Naive thymus-derived CD4-positive, alpha-beta T cell (primary cell): ENCODE results near the gene SLAMF9. TPM values are rescaled to one million over a fixed set of nuclear protein-coding genes. Genes with fewer than 3 reads are reported as not detected.

Source experiments
- ATAC-seq: fragments of 150-1000 bp; cut with Tn5 transposase; 2 replicates; pipeline ENCODE4 v1.10.0; 2021; ENCODE audit warnings: mild to moderate bottlenecking, moderate library complexity
- CTCF ChIA-PET: fragments of 350-600 bp; sonication (Branson Sonifier 250); formaldehyde crosslinking; loops from one replicate; lab custom pipeline; 2021; ENCODE audit warnings: antibody characterized with exemption; lab: Charles Lee
- POLR2A ChIA-PET: fragments of 350-600 bp; sonication (Branson Sonifier 250); formaldehyde crosslinking; loops from one replicate; lab custom pipeline; 2021; ENCODE audit warnings: antibody characterized with exemption, inconsistent platforms; lab: Charles Lee
- DNase-seq, 9 donors: peaks; one replicate each; pipeline versions ENCODE4 v3.0.0 to v3.0.0-alpha.2; 2020 to 2022; ENCODE audit warnings: mixed read lengths in 1 of 9
- H3K27ac ChIP-seq: one replicate; pipeline ENCODE4 v1.7.0; 2013; ENCODE audit warnings: mild to moderate bottlenecking, low read depth, low read length, moderate library complexity
- H3K27me3 ChIP-seq, 2 donors: one replicate each; pipeline ENCODE4 v1.7.0; 2013; ENCODE audit warnings: low read length in 2 of 2, mild to moderate bottlenecking in 2 of 2, moderate library complexity in 2 of 2; ENCODE audit not compliant: control insufficient read depth in 2 of 2, insufficient read depth in 2 of 2
- H3K36me3 ChIP-seq, 3 experiments: 1 replicate in 2 of 3; 2 replicates in 1 of 3; pipeline ENCODE4 v1.7.0; 2013; ENCODE audit warnings: low read length in 3 of 3, mild to moderate bottlenecking in 3 of 3, moderate library complexity in 1 of 3; ENCODE audit not compliant: insufficient read depth in 3 of 3, control insufficient read depth in 2 of 3
- H3K4me1 ChIP-seq, 2 donors: one replicate each; pipeline ENCODE4 v1.7.0; 2013; ENCODE audit warnings: low read length in 2 of 2, mild to moderate bottlenecking in 2 of 2, moderate library complexity in 1 of 2; ENCODE audit not compliant: control insufficient read depth in 2 of 2, insufficient read depth in 2 of 2
- H3K4me3 ChIP-seq: 2 replicates; pipeline ENCODE4 v1.7.0; 2013; ENCODE audit warnings: mild to moderate bottlenecking, low read length
- H3K9me3 ChIP-seq, 3 experiments: 1 replicate in 2 of 3; 2 replicates in 1 of 3; pipeline ENCODE4 v1.7.0; 2013; ENCODE audit warnings: low read length in 3 of 3; ENCODE audit not compliant: control insufficient read depth in 2 of 3
- H3K27ac Mint-ChIP-seq, 9 donors: one replicate each; pipeline ENCODE4 v1.8.0; 2020 to 2022; ENCODE audit warnings: mixed read lengths in 9 of 9, mild to moderate bottlenecking in 8 of 9, moderate library complexity in 5 of 9, inconsistent platforms in 2 of 9
- H3K27me3 Mint-ChIP-seq, 5 donors: one replicate each; pipeline ENCODE4 v1.8.0; 2021 to 2022; ENCODE audit warnings: mixed read lengths in 5 of 5, mild to moderate bottlenecking in 1 of 5
- H3K36me3 Mint-ChIP-seq, 5 donors: one replicate each; pipeline ENCODE4 v1.8.0; 2020 to 2022; ENCODE audit warnings: mixed read lengths in 5 of 5, mild to moderate bottlenecking in 3 of 5, inconsistent platforms in 1 of 5
- H3K4me1 Mint-ChIP-seq, 7 donors: one replicate each; pipeline ENCODE4 v1.8.0; 2020 to 2022; ENCODE audit warnings: mixed read lengths in 7 of 7, mild to moderate bottlenecking in 3 of 7, inconsistent platforms in 1 of 7
- H3K4me3 Mint-ChIP-seq, 10 donors: one replicate each; pipeline ENCODE4 v1.8.0; 2020 to 2022; ENCODE audit warnings: mild to moderate bottlenecking in 10 of 10, mixed read lengths in 10 of 10, moderate library complexity in 6 of 10, inconsistent platforms in 2 of 10
- H3K9me3 Mint-ChIP-seq, 11 donors: one replicate each; pipeline ENCODE4 v1.8.0; 2020 to 2022; ENCODE audit warnings: mixed read lengths in 11 of 11, mild to moderate bottlenecking in 4 of 11, inconsistent platforms in 1 of 11, moderate library complexity in 1 of 11
- intact Hi-C, 2 donors: fragments of 100-400 bp; cut with micrococcal nuclease; formaldehyde crosslinking; loops; one replicate each; pipeline ENCODE4 v1.15.1; 2023
- polyA plus RNA-seq, 2 donors: library from polyadenylated mRNA; unstranded; fragments of 300-500 nt; fragmentation: Illumina TruSeq; gene quantifications; one replicate each; pipeline ENCODE4 v1.2.3, GENCODE V29; 2021
- total RNA-seq, 6 experiments: library from RNA in 5 of 6; stranded (reverse) in 5 of 6; gene quantifications; 1 replicate in 5 of 6; 2 replicates in 1 of 6; pipeline ENCODE4 v1.2.3 and lab custom pipeline; 2021 to 2026

Gene SLAMF9
- total and polyA plus RNA-seq, 7 experiments from 2014 or later: not detected

DNA sequence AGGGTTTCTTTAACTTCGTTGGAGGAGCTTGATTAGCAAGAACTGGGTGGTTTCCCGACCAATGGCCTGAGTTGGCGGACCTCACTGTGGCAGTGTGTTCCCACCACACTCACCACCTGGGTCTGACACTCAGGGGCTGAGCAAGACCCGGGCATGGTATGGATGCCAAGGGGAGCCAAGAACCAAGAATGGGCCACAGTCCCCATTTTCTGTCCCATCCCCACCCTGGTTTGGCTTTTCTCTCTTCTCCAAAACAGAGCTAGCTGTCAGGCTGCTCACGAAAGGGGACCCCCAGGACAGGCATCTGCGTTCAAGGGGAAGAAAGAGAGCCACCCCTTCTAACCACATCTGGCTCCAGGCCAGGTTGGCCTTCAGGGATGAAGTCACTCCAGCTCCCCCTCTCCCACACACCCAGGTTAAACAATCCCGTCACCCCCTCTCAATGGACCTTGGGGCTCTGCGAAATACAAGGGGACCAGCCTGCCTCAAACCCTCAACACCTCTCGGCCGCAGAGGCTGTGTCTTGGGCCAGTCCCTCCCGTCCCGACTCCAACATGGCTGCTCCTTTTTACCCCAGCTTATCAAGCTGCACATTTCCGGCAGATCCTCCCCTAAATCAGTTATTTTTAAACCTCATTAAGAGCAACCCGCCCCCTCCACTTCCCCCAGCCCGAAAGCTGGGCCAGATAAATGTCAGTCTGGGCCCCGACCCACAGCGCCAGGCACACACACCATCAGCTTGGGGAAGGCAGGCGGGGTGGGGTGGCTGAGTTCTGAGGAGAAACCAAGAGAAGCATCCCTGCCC, 32.1 kb downstream of the SLAMF9 start:
- peaks cover 27 to 35% of the 10 kb centered on the region in 2 donors for H3K4me1 ChIP-seq
- CTCF ChIA-PET: interaction anchor here (1.3 to 6.3 kb wide), 3 partner anchors 15 to 124 kb away, joined by 4 to 34 read pairs (median 5); no protein-coding TSS in a partner anchor
- ATAC-seq: no peak

DNA sequence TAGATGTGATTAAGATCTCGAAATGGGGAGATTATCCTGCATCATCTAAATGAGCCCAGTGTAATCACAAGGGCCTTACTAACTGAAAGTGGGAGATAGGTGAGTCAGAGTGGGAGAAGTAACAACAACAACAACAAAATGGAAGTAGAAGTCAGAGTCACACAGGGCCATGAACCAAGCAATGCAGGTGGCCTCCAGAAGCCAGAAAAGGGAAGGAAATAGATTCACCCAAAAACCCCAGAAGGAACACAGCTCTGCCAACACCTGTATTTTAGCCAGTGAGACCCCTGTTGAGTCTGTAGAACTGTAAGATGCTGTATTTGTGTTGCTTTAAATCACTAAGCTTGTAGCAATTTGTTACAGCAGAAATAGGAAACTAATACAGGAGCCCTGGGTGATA, 32.8 kb downstream of the SLAMF9 start:
- no peak for ATAC-seq
- H3K27ac Mint-ChIP-seq: peak overlapping the region; percentile 96 to 100 (median 99)
- Histone ChIP-seq H3K4me1 (peaks cover 27 to 35% of the 10 kb centered on the region in 2 donors), H3K36me3 (peaks cover 4 to 55% (median 5%) of the 10 kb centered on the region in 3 experiments), H3K27me3 (no peaks in the 10 kb centered on the region), H3K9me3 (no peaks in the 10 kb centered on the region), H3K27ac (peak overlapping the region; percentile 95), H3K4me3 (peak overlapping the region; percentile 95)
- CTCF ChIA-PET: interaction anchor here (1.3 to 6.3 kb wide), 3 partner anchors 14 to 123 kb away, joined by 4 to 34 read pairs (median 5); no protein-coding TSS in a partner anchor
- H3K9me3 Mint-ChIP-seq: peaks cover 0 to 10% (median 0%) of the 10 kb centered on the region in 11 donors
- H3K4me1 Mint-ChIP-seq: peaks cover 46 to 74% (median 55%) of the 10 kb centered on the region in 7 donors
- peaks cover 0 to 8% (median 0%) of the 10 kb centered on the region in 5 donors for H3K27me3 Mint-ChIP-seq
- intact Hi-C loops: loop anchor here (5.0 to 10.0 kb wide), 8 partner anchors 341 to 1844 kb away; partner anchors contain the start of genes ATF6 (in 1 of the 2), COPA (in 1 of the 2), DCAF8 (in 1 of the 2) and FCGR3A (in 1 of the 2)
- DNase-seq: no peak
- POLR2A ChIA-PET: interaction anchor here (1.0 to 4.6 kb wide), 3 partner anchors 12 to 102 kb away, joined by 3 to 19 read pairs (median 3); no protein-coding TSS in a partner anchor
- peaks cover 7 to 53% (median 10%) of the 10 kb centered on the region in 5 donors for H3K36me3 Mint-ChIP-seq
- peak overlapping the region; percentile 12 to 99 (median 80) for H3K4me3 Mint-ChIP-seq

More for the DNA sequence above, 32.1 kb downstream of the SLAMF9 start:
- Histone ChIP-seq H3K27me3 (no peaks in the 10 kb centered on the region), H3K4me3 (peak overlapping the region; percentile 95), H3K9me3 (no peaks in the 10 kb centered on the region), H3K27ac (peak overlapping the region; percentile 95), H3K36me3 (peaks cover 4 to 48% (median 5%) of the 10 kb centered on the region in 3 experiments)
- POLR2A ChIA-PET: interaction anchor here (0.6 to 4.6 kb wide), 6 partner anchors 12 to 1145 kb away, joined by 3 to 30 read pairs (median 3); no protein-coding TSS in a partner anchor
- DNase-seq: peak in 5 of 9 donors; percentile 21 to 38 (median 23)
- H3K36me3 Mint-ChIP-seq: peaks cover 7 to 51% (median 10%) of the 10 kb centered on the region in 5 donors
- H3K4me1 Mint-ChIP-seq: peaks cover 48 to 81% (median 59%) of the 10 kb centered on the region in 7 donors
- peak overlapping the region; percentile 96 to 100 (median 99) for H3K27ac Mint-ChIP-seq
- peaks cover 0 to 10% (median 0%) of the 10 kb centered on the region in 5 donors for H3K27me3 Mint-ChIP-seq
- intact Hi-C loops: loop anchor here (2.0 to 10.0 kb wide), 9 partner anchors 340 to 1843 kb away; partner anchors contain the start of genes AIM2 (in 1 of the 2), ATF6 (in 1 of the 2), COPA (in 1 of the 2) and DCAF8 (in 1 of the 2)
- peaks cover 0 to 10% (median 0%) of the 10 kb centered on the region in 11 donors for H3K9me3 Mint-ChIP-seq
- H3K4me3 Mint-ChIP-seq: peak overlapping the region; percentile 77 to 99 (median 94)

GRCh38 chr1:159920651-159921050, 33.4 kb downstream of the SLAMF9 start:
- H3K9me3 ChIP-seq: no peaks in the 10 kb centered on the region
- ChIA-PET CTCF (no interaction called here), POLR2A (interaction anchor here (1.0 kb wide), 1 partner anchor 67 kb away, joined by 3 read pairs; no protein-coding TSS in a partner anchor)
- Mint-ChIP-seq H3K4me3 (peak overlapping the region in 9 of 10 donors; percentile 5 to 99 (median 94)), H3K9me3 (peaks cover 0 to 10% (median 0%) of the 10 kb centered on the region in 11 donors), H3K27ac (peak overlapping the region; percentile 96 to 100 (median 99)), H3K4me1 (peaks cover 43 to 68% (median 55%) of the 10 kb centered on the region in 7 donors), H3K36me3 (peaks cover 7 to 53% (median 10%) of the 10 kb centered on the region in 5 donors), H3K27me3 (peaks cover 0 to 8% (median 0%) of the 10 kb centered on the region in 5 donors)
- intact Hi-C loops: loop anchor here (5.0 to 10.0 kb wide), 8 partner anchors 342 to 1844 kb away; partner anchors contain the start of genes ATF6 (in 1 of the 2), COPA (in 1 of the 2), DCAF8 (in 1 of the 2) and FCGR3A (in 1 of the 2)
- DNase-seq (no peak), ATAC-seq (no peak)
- peaks cover 21 to 30% of the 10 kb centered on the region in 2 donors for H3K4me1 ChIP-seq
- no peak overlapping the region for H3K4me3 ChIP-seq
- peak overlapping the region; percentile 95 for H3K27ac ChIP-seq
- peaks cover 4 to 59% (median 5%) of the 10 kb centered on the region in 3 experiments for H3K36me3 ChIP-seq
- no peaks in the 10 kb centered on the region for H3K27me3 ChIP-seq

GRCh38 chr1:159920202-159920601, 33.8 kb downstream of the SLAMF9 start:
- intact Hi-C loops: loop anchor here (5.0 to 10.0 kb wide), 8 partner anchors 342 to 1845 kb away; partner anchors contain the start of genes ATF6 (in 1 of the 2), COPA (in 1 of the 2), DCAF8 (in 1 of the 2) and FCGR3A (in 1 of the 2)
- H3K4me3 ChIP-seq: no peak overlapping the region
- peak overlapping the region; percentile 95 for H3K27ac ChIP-seq
- H3K9me3 ChIP-seq: no peaks in the 10 kb centered on the region
- Mint-ChIP-seq H3K36me3 (peaks cover 7 to 51% (median 10%) of the 10 kb centered on the region in 5 donors), H3K4me1 (peaks cover 43 to 65% (median 54%) of the 10 kb centered on the region in 7 donors), H3K27ac (peak overlapping the region; percentile 42 to 100 (median 98)), H3K27me3 (peaks cover 0 to 6% (median 0%) of the 10 kb centered on the region in 5 donors), H3K4me3 (no peak overlapping the region), H3K9me3 (peaks cover 0 to 10% (median 0%) of the 10 kb centered on the region in 11 donors)
- peaks cover 21 to 27% of the 10 kb centered on the region in 2 donors for H3K4me1 ChIP-seq
- ChIA-PET CTCF (no interaction called here), POLR2A (no interaction called here)
- peaks cover 4 to 58% (median 5%) of the 10 kb centered on the region in 3 experiments for H3K36me3 ChIP-seq
- no peak for DNase-seq
- ATAC-seq: no peak
- H3K27me3 ChIP-seq: no peaks in the 10 kb centered on the region

DNA sequence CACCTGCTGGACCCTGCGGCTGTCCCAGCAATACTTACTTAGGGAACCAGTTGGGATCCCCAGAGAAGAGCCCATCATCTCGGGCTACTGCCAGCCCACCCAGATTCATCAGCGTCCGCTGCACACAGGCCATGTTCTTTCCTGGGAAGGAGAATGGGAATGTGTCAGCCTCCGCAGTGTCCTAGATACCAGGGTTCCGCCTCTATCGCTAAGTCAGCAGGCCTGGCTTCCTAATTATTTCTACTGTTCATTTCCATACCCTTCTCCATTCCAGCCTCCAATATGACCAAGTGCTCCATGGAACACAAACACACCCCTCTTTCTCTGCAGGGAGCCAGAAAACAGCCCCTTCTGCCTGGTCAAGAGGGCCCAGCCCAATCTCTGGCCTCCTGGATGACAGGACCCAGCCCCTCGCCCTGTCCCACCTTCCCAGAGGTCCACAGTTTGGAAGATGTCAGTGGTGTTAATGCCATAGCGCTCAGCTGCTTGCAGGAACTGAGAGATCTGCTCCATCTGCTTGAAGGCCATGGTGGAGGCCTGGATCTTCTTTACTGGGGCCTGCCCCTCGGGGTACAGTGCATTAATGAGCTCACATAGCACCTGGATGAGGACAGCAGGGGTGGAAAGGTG, 34.7 kb downstream of the SLAMF9 start:
- H3K9me3 ChIP-seq: no peaks in the 10 kb centered on the region
- Mint-ChIP-seq H3K27ac (peak overlapping the region in 7 of 9 donors; percentile 10 to 97 (median 59)), H3K4me1 (peaks cover 43 to 69% (median 60%) of the 10 kb centered on the region in 7 donors), H3K9me3 (peaks cover 0 to 10% (median 0%) of the 10 kb centered on the region in 11 donors), H3K27me3 (peaks cover 0 to 5% (median 0%) of the 10 kb centered on the region in 5 donors), H3K4me3 (no peak overlapping the region), H3K36me3 (peaks cover 7 to 51% (median 10%) of the 10 kb centered on the region in 5 donors)
- no peak for DNase-seq
- intact Hi-C loops: no loop called here
- no peak overlapping the region for H3K27ac ChIP-seq
- H3K4me3 ChIP-seq: no peak overlapping the region
- no peak for ATAC-seq
- H3K27me3 ChIP-seq: no peaks in the 10 kb centered on the region
- H3K4me1 ChIP-seq: peaks cover 21 to 27% of the 10 kb centered on the region in 2 donors
- ChIA-PET CTCF (no interaction called here), POLR2A (no interaction called here)
- H3K36me3 ChIP-seq: peaks cover 4 to 50% (median 5%) of the 10 kb centered on the region in 3 experiments
